Ureter (tissue), 1 donor: ENCODE measurements around the gene TAX1BP3. TPM values are rescaled to one million over a fixed set of nuclear protein-coding genes. Genes with fewer than 3 reads are reported as not detected.

Experiments
- DNase-seq: peaks from one replicate; pipeline ENCODE4 v3.0.0-alpha.2; 2020; ENCODE audit warnings: low spot score
- total RNA-seq: library from RNA; stranded (reverse); gene quantifications from one replicate; pipeline ENCODE4 v1.2.4, GENCODE V29; 2023
- donor health status: DM: yes; HTN: yes; CAD: no.

Gene TAX1BP3
- total RNA-seq, 1 donor from 2014 or later: 152 TPM

GRCh38 chr17:3688852-3689261 lies 20.5 kb upstream of the TAX1BP3 start:
- no peak for DNase-seq

DNA sequence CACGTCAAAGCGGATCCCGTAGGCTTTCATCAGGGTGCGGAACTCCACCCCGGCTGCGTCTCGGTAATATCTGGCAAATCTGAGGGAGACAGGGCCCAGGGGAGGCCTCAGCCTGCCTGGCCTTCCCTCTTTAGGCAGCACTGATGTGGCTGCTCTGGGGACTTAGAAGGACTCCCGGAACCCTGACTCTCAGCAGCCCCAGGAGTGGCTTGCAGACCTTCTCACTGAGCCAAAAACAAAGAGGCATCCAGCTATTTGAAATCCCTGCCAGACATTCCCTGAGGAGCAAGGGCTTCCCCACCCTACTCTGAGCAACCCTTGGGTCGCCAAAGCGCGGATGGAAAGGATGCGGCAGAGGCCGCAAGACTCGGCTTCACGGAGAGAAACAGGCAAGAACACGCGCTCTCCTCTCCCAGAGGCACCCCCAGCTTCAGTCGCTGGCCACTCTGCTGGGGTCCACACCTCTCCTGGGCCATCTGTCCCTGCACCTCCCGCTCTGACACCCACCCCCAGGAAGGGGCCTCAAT lies 19.7 kb upstream of the TAX1BP3 start:
- DNase-seq: no peak

- no peak for DNase-seq
Measured at GRCh38 chr17:3685174-3685573, 16.8 kb upstream of the TAX1BP3 start.

DNA sequence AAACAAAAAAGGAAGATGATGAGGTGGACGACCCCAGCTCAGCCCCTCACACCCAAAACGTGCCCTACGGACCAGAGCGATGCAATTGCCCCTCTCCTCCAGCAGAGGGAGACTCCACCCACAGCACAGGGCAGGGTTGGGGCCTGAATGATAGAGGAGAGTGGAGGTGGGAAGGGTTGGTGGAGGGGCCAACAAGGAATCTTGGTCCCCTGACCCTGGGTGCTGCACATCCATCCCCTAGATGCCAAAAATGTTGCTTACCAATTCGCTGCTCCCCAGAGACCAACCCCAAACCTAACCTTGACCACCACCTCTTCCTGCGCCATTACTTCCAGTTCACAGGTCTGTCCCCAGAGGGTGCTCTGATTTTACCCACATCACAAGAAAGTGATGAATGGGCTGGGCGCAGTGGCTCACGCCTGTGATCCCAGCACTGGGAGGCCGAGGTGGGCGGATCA lies 14.7 kb upstream of the TAX1BP3 start:
- DNase-seq: no peak

- no peak for DNase-seq
Measured at GRCh38 chr17:3682033-3682432, 13.7 kb upstream of the TAX1BP3 start.

GRCh38 chr17:3681565-3681964 lies 13.2 kb upstream of the TAX1BP3 start:
- DNase-seq: no peak

- no peak for DNase-seq
Measured at GRCh38 chr17:3681057-3681456, 12.7 kb upstream of the TAX1BP3 start.

DNA sequence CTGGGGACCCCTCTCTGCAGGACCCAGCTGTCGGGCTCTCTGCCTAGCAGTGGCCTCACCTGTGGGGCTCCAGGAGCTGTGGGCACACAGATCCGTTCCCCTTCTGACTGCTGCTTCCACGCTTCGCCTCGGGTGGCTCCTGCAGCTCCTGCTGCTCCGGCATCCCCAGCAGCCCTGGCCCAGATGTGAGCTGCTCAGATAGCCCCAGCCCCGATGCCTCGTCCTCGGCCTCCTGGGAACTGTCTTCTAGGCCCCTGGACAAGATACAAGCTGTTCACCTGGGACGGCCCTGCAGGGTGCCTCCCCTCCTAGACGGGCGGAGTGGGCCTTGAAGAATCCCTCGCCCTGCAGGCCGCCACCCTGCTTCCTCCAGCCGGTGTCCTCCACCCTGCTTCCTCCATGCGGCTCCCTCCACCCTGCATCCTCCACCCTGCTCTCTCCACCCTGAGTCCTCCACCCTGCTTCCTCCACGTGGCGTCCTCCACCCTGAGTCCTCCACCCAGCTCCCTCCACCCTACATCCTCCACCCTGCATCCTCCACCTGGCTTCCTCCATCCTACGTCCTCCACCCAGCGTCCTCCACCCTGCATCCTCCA lies 11.3 kb upstream of the TAX1BP3 start:
- no peak for DNase-seq

- DNase-seq: no peak
Measured at GRCh38 chr17:3678821-3679530, 10.6 kb upstream of the TAX1BP3 start.

DNA sequence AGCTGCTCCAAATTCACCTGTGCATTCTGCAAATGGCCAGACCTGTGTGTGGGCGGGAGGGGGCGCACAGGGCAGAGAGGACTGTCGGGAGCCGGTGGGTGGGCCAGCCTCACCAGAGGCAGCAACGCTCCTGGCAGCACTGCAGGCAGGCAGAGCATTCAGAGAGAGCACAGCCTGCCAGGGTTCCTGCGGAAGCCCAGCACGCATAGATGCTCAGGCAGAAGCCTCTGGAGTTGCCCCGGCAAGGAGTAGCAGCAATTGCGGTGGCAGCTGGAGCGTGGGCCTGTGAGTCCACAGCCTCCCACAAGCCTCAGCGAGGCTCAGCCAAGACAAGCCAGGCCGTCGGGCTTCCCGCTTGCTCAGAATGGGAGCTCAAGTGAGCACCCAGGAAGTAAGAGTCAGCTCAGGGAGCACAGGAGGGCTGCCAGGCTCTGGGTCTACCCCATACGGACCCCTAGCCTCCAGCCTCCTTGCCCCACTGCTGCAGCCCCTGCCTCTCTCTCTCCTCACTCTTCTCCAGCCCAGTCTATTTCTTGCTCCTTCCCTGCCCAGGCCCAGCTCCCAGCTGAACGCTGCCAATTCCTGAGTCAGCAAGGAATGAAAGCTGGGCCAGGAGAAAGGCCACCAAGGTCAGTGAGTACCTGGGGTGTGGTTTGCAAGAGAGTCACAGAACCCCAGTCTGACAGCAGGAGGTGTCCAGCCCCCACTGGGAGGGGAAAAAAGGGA lies 9.9 kb upstream of the TAX1BP3 start:
- DNase-seq: no peak

GRCh38 chr17:3675886-3676285 lies 7.5 kb upstream of the TAX1BP3 start:
- no peak for DNase-seq

DNA sequence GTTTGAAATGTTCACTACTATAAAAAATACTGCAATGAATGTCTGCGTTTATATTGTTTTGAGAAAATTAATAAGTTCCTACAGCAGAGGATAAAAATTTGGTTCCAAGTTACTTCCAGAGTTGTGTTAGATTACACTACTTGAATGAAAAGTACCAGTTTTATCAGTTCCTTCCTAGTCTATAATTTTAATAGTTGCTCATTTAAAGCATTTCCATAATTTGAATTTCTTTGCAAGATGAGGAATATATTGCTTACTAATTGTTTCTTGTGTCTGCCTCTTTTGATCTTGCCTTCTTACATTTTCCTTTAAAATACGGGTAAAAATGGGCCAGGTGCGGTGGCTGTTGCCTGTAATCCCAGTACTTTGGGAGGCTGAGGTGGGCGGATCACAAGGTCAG lies 4.2 kb upstream of the TAX1BP3 start:
- no peak for DNase-seq

- no peak for DNase-seq
Measured at GRCh38 chr17:3669548-3669947, 1.2 kb upstream of the TAX1BP3 start.

DNA sequence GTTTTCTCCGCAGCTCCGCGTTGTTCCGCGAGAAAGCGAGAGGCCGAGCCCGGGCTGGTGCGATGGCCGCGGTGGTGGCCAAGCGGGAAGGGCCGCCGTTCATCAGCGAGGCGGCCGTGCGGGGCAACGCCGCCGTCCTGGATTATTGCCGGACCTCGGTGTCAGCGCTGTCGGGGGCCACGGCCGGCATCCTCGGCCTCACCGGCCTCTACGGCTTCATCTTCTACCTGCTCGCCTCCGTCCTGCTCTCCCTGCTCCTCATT lies 638 bp upstream of the TAX1BP3 start:
- no peak for DNase-seq

- DNase-seq: peak; percentile 93
Measured at GRCh38 chr17:3667366-3668278, 756 bp downstream of the TAX1BP3 start.

- no peak for DNase-seq
Measured at GRCh38 chr17:3666516-3666915, 1.9 kb downstream of the TAX1BP3 start.

DNA sequence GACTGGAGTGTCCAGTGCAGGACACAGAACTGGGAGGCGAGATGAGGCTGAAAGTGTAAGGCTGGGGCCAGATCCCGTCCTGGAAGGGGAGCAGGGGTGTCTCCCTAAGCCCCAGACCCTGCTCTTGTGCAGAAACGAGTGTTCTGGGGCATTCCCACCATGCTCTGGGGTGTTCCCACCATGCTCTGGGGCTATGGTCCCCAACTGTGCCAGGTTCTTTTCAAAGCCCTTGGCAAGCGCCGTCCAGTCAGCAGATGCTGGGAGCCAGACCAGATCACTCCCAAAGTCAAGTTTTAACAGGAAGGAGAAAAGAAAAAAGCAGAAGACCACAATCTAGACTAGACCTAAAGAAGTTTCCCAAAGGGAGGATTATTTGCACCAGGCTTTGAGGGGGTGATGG lies 2.5 kb downstream of the TAX1BP3 start:
- DNase-seq: no peak

DNA sequence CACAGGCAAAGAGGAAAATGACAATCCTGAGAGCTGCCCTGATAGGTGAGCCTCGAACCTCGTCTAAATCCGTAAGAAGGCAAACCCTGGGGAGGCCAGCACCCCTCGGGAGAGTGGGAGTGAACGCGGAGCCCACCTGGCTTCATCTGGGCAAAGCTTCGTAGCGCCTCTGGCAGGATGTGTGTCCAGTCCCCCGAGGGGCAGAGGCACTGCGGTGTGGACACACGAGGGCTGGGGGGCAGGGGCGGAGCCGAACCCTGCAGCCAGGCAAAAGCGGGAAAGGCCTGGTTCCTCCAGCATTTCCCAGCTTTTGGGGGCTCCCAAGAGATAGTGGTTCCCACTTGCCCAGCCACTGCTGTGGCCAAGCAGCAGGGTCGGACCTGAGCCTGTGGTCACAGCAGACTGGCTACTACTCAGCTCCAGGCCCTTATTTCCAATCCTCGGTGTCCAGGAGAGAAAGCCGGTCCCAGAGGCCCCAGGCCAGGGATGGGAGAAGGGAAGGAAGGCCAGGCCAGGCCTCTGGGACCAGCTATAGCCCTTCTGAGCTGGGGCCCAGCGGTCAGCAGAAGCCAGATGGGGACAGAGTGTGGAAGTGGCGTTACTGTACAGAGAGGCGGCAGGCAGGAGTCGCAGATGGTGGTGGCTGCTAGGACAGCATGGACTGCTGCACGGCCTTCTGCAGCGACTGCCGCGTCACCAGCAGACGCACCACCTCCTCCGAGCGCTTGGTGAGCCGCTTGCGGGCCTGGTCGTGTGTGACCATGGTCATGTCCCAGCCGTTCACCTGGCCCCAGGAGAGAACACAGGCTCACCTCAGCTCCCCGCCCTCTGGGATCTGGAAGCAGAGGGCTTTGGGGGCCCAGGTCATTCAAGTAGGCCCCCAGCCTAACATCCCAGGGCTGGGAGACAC lies 5.0 kb downstream of the TAX1BP3 start:
- no peak for DNase-seq

GRCh38 chr17:3660311-3660891 lies 8.0 kb downstream of the TAX1BP3 start:
- no peak for DNase-seq

DNA sequence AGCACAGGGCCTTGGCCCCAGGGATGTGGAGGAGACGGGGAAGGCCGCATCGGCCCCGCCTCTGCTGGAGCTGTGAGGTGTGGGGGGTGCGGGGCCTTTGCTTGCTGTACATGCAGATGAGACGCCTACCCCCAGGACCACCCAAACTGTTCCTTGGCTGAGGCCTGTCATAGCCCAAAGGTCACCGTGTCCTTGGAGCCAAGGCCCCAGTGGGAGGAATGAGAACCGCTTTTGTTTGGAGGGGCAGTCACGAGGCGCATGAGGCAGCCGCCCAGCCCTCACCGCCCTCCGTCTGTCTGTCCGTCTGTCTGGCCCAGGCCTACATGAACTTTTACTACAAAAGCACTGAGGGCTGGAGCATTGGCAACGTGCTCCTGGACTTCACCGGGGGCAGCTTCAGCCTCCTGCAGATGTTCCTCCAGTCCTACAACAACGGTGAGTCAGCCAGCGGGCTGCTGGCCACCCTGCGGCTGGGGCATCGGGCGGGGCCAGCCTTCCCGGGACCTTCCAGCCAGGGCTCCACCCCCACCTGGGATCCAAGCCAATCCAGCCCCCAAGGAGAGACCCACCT lies 8.8 kb downstream of the TAX1BP3 start:
- peak; percentile 82 for DNase-seq
